Measurements from ENCODE around the gene NEMP2. TPM values are rescaled to one million over a fixed set of nuclear protein-coding genes. Genes with fewer than 3 reads are reported as not detected.

The NEMP2 gene, protein sequence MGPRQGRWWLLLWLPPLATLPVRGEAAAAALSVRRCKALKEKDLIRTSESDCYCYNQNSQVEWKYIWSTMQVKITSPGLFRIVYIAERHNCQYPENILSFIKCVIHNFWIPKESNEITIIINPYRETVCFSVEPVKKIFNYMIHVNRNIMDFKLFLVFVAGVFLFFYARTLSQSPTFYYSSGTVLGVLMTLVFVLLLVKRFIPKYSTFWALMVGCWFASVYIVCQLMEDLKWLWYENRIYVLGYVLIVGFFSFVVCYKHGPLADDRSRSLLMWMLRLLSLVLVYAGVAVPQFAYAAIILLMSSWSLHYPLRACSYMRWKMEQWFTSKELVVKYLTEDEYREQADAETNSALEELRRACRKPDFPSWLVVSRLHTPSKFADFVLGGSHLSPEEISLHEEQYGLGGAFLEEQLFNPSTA
- 9.0 and 11.8 TPM in 2 replicates for total RNA-seq (2014; rRNA removed; shearing (Covaris generic))
- 5.2 and 9.2 TPM in 2 replicates for polyA plus RNA-seq (2015; cell fraction: cytosol; rRNA removed)
- 2.4 and 5.2 TPM in 2 replicates for polyA plus RNA-seq (2015; cell fraction: nucleus; rRNA removed)

DNA sequence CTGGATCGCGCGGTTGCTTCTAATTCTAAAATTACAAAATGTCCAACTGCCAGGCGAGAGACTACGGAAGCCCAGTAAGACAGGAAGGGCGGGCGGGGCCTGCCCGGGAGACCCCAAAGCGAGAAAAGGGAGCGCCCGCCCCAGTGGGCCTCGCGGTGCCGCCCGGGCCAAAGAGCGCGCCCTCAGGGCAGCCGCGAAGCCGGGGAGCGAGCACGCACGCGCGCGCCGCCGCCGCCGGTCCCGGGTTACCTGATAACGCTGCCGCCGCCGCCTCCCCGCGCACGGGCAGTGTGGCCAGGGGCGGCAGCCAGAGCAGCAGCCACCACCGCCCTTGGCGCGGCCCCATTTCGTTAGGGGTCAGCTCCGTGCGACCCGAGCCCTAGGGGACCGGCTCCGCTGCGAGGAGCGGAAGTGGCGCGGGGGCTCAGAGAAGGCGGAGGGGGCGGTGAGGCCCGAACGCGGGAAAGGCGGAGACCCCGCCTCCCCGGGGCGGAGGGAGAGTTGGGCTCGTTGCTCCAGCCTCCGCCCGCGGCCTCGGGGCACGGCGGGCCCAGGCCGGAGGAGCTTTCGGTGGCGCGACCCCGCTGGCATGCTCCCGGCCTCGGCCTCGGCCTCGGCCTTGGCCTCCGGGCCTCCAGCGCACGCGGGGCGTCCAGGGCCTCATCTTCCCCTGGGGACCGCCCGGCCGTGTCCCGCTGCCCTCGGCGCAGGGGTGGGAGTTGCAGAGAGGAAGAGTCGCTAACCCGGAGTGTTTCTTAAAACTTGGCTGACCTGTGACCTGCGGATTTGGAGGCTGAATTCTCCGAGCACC is at the start of gene NEMP2:
Gene NEMP2, minus strand, starts transcription at position 413 of the 811 bp plus-strand sequence. Its CDS starts 67 bp downstream, at position 346.
- in situ Hi-C loops (cut with HindIII; ENCODE audit: low pct_unique_long_range_greater_than_20kb, low sequenced_read_pairs): no loop called here
- peak; percentile 67 for DNase-seq (ENCODE audit: low read depth, low spot score)

DNA sequence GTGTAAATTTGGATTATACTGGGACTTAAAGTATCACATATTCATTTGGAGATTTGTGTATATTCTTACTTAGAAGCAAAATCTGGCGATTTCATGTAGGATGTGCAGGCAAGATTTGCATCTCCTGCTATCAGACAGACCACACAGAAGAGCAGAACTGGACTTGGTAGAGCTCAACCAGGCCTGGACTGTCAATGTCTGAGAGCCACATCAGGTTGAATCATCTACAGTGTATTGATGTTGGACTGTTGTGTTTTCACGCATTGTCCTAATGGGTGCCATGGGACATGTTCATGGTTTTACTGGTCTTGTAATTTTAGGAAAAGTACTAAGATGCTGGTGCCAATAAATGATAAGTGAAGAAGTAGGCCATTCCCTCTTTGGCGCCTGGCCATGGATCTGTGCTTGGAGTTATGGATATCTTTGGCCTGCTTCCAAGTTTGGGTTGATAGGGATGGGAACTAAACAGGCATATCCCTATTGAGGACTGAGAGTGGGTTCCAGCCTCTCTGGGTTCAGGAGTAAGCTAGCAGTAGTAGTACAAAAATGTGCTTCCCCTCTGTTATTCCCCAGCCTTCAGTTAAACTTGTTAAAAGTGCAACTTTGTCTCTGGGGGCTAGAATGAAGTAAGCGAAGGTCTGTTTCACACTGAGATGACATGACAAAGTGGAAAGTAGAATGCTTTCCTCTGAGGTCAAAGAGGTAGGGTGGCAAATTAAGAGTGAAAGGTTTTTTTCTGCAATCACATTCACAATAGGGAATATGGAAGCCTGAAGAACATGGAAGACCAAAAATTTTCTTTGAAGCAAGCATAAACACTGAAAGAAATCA is 49.2 kb upstream of the NEMP2 start:
- in situ Hi-C loops (cut with HindIII; ENCODE audit: low pct_unique_long_range_greater_than_20kb, low sequenced_read_pairs): no loop called here
- DNase-seq (ENCODE audit: low read depth, low spot score): no peak

DNA sequence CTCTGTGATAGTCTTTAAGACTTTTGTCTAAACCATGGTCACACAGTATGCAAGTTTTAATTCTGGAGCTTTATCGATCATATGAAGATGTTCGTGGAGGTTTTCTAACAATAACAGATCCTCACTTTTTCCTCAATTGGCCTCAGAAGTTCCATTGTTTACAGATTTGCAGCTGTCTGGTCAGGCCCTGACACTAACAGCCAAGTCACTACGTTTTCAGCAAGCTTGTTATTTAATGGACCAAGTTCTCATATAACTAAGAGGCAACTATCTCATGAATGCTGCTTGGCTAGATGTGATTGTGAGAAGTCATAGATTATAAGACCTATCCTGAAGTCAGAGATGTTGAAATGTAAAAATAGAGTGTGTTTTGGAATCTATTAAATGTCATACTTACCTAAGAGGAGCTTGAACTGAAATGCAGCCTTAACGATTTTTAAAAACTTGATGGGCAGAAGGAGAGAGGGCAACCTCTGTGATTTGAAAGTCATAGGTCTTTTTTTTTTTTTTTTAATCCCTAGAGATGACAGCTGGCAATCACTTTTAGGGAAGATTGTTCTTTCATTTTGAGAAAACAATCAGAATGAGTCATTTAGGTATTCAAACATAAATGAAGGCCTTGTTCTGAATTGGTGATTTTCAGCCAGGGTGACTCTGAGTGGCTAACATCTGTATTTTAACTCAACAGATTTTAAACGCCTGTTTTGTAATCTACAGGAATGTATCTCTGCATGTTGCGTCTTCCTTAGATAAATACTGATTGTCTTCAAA is 48.4 kb upstream of the NEMP2 start:
- in situ Hi-C loops (cut with HindIII; ENCODE audit: low pct_unique_long_range_greater_than_20kb, low sequenced_read_pairs): no loop called here
- DNase-seq (ENCODE audit: low read depth, low spot score): no peak

DNA sequence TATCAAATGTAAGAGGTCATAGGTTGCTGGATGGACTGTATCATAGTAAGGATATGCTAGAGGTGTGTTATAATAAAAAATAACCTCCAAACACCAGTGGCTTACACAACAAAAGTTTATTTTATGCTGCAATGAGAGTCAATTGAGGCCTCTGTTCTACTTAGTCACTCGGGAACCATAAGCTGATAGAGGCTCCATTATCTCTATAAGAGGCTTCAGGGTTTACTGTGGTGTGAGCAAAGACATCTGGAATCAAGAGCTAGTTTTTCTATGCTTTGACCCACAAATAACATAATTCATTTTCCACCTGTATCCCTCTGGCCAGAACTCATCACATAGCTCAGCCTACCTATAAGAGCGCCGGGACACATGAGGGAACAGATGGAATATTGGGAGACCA is 47.5 kb upstream of the NEMP2 start:
- in situ Hi-C loops (cut with HindIII; ENCODE audit: low pct_unique_long_range_greater_than_20kb, low sequenced_read_pairs): no loop called here
- DNase-seq (ENCODE audit: low read depth, low spot score): peak; percentile 79

DNA sequence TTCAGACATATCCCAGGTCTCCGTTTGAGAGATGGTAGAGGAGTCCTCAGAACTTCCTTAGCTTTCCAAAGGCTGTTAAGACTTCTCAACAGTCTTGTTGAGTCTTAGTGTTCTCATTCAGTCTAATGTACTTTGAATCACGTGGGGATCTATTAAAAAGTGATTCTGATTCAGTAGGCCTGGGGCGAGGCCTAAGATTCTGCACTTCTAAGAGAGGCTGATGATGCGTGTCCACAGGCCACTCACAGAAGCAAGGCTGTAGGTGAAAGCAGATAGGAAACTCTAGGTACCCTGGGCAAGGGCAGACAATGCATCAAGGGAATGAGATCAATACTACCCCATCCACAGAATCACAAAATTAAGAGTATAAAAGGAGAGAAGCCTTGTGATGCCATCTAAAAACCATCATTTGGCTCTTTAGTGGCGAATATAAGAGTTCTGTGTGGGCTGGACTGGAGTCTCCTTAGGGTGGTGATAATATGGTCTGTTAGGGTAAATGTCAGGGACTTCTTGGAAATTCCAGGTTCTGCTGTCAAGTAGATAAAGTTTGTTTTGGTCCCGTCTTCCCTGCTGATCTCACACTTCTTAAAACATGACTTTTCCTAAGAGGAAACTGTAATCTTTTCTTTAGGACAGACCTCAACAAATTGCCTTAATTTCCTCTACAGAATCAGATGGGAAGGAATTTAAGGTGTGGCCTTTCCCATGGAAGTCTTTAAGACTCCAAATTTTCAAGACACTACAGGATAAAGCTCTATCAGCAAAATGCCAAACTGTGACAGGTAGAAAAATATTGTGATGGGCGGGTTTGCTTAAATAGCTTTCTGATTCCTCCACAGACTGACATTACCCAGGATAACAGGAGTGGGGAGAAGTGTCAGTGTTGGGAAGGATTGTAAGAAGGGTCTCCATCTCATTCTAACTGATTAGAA is 45.7 kb upstream of the NEMP2 start:
- in situ Hi-C loops (cut with HindIII; ENCODE audit: low pct_unique_long_range_greater_than_20kb, low sequenced_read_pairs): no loop called here

DNA sequence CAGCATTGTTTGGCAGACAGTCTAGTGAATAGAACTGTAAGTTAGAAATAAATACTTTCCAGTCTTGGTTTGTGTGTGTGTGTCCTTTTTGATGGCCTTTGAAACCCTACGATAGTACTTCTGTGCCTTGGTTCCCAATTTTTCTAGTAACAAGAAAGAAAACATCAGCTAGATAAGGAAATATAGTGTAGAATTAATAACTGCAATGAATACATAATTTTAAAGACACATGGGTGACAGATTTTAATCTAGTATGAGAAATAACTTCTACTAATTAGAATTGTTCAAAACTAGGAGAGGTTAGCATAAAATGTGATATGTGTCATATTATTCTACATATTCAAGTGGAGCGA is 44.5 kb upstream of the NEMP2 start:
- in situ Hi-C loops (cut with HindIII; ENCODE audit: low pct_unique_long_range_greater_than_20kb, low sequenced_read_pairs): no loop called here
- no peak for DNase-seq (ENCODE audit: low read depth, low spot score)

More for the DNA sequence above, 45.7 kb upstream of the NEMP2 start:
- DNase-seq (ENCODE audit: low read depth, low spot score): no peak

DNA sequence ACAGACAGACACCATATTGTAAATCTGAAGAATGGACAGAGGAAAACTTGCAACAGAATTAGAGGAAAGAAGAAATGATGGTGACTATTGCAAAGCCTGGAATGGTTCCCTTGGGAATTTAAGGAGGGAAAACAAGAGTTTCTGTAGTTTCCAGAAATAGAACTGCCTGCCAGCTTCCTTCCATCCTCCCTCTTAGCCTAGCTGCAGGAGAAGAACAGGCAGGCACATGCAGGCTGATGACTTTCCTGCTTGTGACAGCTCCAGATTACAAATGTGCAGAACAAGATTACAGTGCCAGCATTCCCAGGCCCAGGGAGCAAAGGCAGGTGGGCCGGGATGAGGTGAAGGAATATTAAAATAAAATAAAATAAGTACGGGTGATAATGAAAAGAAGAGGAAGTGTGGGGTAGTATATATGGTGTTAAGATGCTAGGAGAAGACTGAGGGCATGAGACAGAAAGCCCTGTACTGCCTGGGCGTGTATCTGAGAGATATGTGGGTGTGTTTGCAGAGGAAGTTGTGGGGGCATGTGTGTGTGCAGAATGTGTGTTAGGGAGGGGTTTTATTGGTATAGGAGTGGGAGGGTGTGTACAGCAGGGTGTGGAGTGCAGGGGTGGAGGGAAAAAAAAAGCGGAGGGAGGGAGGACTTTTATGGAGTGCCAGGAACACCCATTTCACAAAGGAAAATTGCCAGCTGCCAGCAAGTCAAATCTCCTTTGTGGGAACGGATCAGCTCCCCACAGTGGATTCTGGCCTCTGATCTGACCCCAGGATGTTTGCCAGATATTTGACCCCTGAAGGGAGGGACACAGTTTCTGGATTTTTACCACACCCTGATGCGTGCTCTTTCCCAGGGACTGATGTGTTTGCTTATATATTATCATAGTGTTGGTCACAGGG is 43.9 kb upstream of the NEMP2 start:
- peak; percentile 75 for DNase-seq (ENCODE audit: low read depth, low spot score)
- in situ Hi-C loops (cut with HindIII; ENCODE audit: low pct_unique_long_range_greater_than_20kb, low sequenced_read_pairs): no loop called here

DNA sequence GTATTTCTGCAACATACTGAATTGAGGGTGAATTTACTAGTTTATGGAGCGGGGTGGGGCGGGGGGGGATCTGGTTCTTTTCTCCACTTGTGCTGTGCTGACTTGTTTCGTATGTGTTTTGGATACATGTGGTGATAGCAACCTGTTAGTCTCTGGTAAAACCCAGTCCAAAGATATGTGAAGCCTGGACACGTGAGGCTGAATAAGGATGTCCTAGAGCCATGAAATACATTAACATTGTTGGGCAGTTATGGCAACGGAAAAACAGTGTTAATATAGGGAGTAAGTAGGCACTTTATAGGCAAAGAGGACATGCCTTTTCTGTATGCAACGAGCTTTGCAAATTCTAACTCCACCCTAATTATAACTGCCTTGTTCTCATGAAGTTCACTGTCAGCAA is 42.1 kb upstream of the NEMP2 start:
- in situ Hi-C loops (cut with HindIII; ENCODE audit: low pct_unique_long_range_greater_than_20kb, low sequenced_read_pairs): no loop called here
- no peak for DNase-seq (ENCODE audit: low read depth, low spot score)

DNA sequence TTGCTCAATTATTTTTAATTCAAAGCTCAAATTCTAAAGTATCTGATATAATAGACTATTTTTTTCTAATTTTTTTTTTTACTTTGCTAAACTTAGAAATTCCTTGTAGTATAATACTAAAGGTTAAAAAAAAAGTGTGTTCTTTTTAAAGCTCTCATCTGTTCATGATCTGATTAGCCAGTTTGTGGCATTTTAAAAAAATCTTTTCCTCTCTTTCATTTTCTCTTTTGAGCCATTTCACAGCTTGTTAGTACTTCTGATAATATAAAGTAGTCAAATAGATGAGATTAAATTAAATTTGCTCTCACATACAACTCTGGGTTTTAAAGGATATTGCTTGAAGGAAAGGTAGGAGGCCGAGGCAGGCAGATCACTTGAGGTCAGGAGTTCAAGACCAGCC is 40.7 kb upstream of the NEMP2 start:
- in situ Hi-C loops (cut with HindIII; ENCODE audit: low pct_unique_long_range_greater_than_20kb, low sequenced_read_pairs): no loop called here
- DNase-seq (ENCODE audit: low read depth, low spot score): no peak

DNA sequence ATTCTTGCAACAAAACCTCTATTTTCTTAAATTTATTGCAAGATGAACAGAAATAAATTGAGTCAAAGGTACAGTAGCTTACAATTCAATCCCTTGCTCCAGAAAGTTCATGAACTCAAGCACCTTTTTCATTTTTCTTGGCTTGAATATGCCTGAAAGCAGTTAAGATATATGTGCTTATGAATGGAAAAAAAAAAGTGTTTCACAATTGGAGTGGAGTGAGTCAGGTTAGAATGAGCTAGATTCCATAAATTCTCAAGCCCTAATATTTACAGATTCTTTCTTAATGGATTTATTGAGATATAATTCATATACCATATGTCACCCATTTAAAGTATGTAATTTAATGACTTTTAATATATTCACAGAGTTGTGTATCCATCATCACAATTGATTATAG is 39.6 kb upstream of the NEMP2 start:
- DNase-seq (ENCODE audit: low read depth, low spot score): no peak
- in situ Hi-C loops (cut with HindIII; ENCODE audit: low pct_unique_long_range_greater_than_20kb, low sequenced_read_pairs): no loop called here

DNA sequence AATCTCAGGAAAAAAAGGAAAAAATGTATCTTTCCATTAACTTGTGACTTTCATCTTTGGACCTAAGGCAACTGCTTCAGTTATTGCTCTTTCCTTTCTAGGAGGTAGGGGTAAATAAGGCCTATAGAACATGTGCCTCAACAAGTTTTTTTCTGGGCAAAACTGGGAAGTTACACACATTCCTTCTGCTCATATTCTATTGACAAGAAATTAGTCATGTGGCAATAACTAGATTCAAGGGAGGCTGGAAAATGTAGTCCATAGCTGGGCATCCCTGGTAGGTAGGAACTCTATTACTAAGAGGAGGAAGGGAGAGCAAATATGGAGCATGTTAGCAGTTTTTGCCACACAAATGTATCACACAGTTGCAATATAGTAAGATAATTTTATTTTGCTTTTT is 37.7 kb upstream of the NEMP2 start:
- no peak for DNase-seq (ENCODE audit: low read depth, low spot score)
- in situ Hi-C loops (cut with HindIII; ENCODE audit: low pct_unique_long_range_greater_than_20kb, low sequenced_read_pairs): no loop called here

DNA sequence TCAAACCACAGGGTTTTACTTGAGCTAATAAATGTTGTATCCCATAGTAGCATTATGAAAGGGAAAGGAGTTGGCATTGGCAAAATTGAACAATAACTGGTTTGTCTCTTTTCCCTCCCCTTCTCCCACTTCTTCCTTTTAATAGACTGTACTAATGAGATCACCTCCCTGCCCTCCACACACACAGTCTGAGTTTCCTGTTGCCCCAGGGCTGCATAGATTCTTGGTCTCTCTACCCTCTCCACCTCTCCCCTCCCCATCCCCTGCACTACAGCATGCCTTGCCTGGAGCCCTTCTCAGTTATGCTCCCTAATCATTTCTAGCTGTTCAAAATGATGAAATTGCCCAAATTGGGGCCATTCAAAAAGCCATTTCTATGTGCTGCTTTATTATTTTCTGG is 37.2 kb upstream of the NEMP2 start:
- peak; percentile 94 for DNase-seq (ENCODE audit: low read depth, low spot score)
- in situ Hi-C loops (cut with HindIII; ENCODE audit: low pct_unique_long_range_greater_than_20kb, low sequenced_read_pairs): no loop called here

DNA sequence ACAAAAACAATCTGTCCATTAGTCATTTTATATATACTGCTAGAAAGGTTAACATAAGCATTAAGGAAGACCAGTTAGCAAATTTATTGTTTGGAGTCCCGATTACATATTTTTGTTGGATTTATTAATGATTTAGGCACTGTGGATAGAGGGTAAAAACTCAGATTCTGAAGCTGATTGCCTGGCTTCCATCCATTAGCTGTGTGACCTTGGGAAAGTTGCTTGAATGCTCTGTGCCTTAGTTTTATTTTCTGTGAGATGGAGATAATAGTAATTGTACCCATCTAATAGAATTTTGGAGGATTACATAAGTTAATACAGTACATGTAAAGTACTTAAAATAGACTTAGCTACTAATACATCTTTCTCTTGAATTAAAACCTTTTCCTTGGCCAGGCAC is 36.3 kb upstream of the NEMP2 start:
- in situ Hi-C loops (cut with HindIII; ENCODE audit: low pct_unique_long_range_greater_than_20kb, low sequenced_read_pairs): no loop called here
- DNase-seq (ENCODE audit: low read depth, low spot score): no peak

DNA sequence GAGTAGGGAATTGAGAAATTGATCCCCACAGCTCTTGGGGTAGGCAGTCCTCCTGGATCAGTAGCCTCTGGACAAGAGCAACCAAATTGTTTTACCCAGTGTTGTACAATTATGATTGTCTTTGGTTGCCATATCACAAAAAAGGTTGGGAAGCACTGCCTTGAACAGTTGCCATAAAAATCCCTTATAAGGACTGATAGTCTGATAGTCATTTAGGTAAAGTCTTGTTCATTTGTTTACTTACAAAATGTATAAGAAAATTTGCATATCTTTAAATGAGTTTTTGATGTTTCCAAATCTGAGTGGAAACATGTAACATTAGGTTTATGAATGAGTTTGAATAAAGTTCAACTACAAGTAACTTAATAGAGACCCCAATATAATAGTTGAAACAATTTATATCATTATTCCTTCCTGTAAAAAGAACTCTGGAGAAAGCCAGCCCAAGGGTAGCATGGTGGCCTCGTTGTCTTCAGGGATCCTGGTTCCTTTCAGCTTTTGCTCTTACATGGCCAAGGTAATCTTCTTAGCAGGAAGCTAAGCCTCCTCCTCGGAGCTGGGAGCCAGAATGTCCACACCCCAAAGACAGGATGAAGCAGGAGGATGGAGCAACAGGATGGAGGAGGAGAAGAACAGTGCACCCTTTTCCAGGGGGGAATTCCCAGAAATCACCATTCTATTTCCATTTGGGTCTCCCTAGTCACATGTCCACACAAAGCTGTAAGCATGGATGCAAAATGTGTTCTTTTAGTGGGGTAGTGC is 35.7 kb upstream of the NEMP2 start:
- no peak for DNase-seq (ENCODE audit: low read depth, low spot score)
- in situ Hi-C loops (cut with HindIII; ENCODE audit: low pct_unique_long_range_greater_than_20kb, low sequenced_read_pairs): no loop called here

DNA sequence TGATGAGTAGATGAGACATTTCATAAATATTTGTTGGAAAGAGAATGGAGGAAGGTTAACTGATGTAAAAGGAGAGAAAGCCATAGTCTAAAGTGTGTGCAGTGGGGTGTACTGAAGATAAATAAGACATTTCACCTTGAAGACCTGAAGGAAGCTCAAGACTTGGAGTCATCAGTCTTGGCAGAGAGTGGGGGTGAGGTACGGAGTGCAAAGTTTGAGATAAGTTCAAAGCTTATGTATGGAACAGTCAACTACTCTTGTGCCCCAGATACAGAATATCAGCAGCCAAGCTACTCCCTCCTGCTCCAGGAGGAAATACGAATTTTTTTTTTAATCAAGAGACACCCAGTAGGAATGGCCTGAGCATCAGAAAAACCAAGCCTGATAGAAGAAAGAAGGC is 30.3 kb upstream of the NEMP2 start:
- DNase-seq (ENCODE audit: low read depth, low spot score): no peak
- in situ Hi-C loops (cut with HindIII; ENCODE audit: low pct_unique_long_range_greater_than_20kb, low sequenced_read_pairs): no loop called here

Data from SK-MEL-5 (cell line).